PC-3 (cell line): ENCODE measurements around the gene TXLNA. TPM values are rescaled to one million over a fixed set of nuclear protein-coding genes. Genes with fewer than 3 reads are reported as not detected.

Experiments used
- ATAC-seq: fragments of 200-7000 bp; cut with Tn5 transposase; 2 replicates; pipeline ENCODE4 v1.9.1; 2020; ENCODE audit warnings: mild to moderate bottlenecking, moderate library complexity
- BruUV-seq: library from RNA; stranded (reverse); fragments of 400-500 nt; replicated peaks from 2 replicates; lab custom pipeline; 2021; lab: Mats Ljungman, UMichigan
- CTCF ChIA-PET: fragments of 300-600 bp; sonication (Branson Sonifier 250); formaldehyde crosslinking; loops from one replicate; lab custom pipeline; 2022; ENCODE audit warnings: antibody characterized with exemption; lab: Charles Lee
- POLR2A ChIA-PET: fragments of 300-600 bp; sonication (Branson Sonifier 250); formaldehyde crosslinking; loops from one replicate; lab custom pipeline; 2022; ENCODE audit warnings: antibody characterized with exemption; ENCODE audit not compliant: unreplicated experiment; lab: Charles Lee
- DNase-seq: peaks from one replicate; pipeline ENCODE4 v3.0.0-alpha.2; 2015
- H2AFZ ChIP-seq: fragments of 300-600 bp; sonication (generic); 2 replicates; pipeline ENCODE4 v1.6.0; 2016; ENCODE audit warnings: antibody characterized with exemption, low read length
- H3F3A ChIP-seq: fragments of 300-600 bp; sonication (generic); one replicate; pipeline ENCODE4 v1.6.0; 2017; ENCODE audit warnings: antibody characterized with exemption, low read length, control low read depth, mild to moderate bottlenecking; ENCODE audit not compliant: unreplicated experiment
- H3K27ac ChIP-seq: fragments of 300-600 bp; sonication (generic); 2 replicates; pipeline ENCODE4 v1.5.1; 2016; ENCODE audit warnings: mild to moderate bottlenecking, low read length
- H3K27me3 ChIP-seq: fragments of 300-600 bp; sonication (generic); 2 replicates; pipeline ENCODE4 v1.6.1; 2016; ENCODE audit warnings: low read length, mixed read lengths
- H3K36me3 ChIP-seq: fragments of 300-600 bp; sonication (generic); 2 replicates; pipeline ENCODE4 v1.6.1; 2016; ENCODE audit warnings: low read depth, mixed run types, low read length, mixed read lengths
- H3K4me1 ChIP-seq: fragments of 300-600 bp; sonication (generic); 2 replicates; pipeline ENCODE4 v1.5.1; 2016; ENCODE audit warnings: low read length; ENCODE audit not compliant: insufficient read depth
- H3K4me2 ChIP-seq: fragments of 300-600 bp; sonication (generic); 2 replicates; pipeline ENCODE4 v1.6.0; 2016; ENCODE audit warnings: low read length
- H3K4me3 ChIP-seq: fragments of 300-600 bp; sonication (generic); 2 replicates; pipeline ENCODE4 v1.5.1; 2016; ENCODE audit warnings: mild to moderate bottlenecking, low read length, mixed read lengths
- H3K79me2 ChIP-seq: fragments of 300-600 bp; sonication (generic); 2 replicates; pipeline ENCODE4 v1.6.1; 2017; ENCODE audit warnings: low read length, mixed read lengths
- H3K9ac ChIP-seq: fragments of 300-600 bp; sonication (generic); 2 replicates; pipeline ENCODE4 v1.6.0; 2016; ENCODE audit warnings: mild to moderate bottlenecking, low read length
- H3K9me2 ChIP-seq: fragments of 300-600 bp; sonication (generic); replicated peaks from 2 replicates; pipeline ENCODE4 v1.6.1; 2016; ENCODE audit warnings: mixed run types, low read length, mixed read lengths
- H3K9me3 ChIP-seq: fragments of 300-600 bp; sonication (generic); 2 replicates; pipeline ENCODE4 v1.6.1; 2016; ENCODE audit warnings: low read length, mixed read lengths
- H4K20me1 ChIP-seq: fragments of 300-600 bp; sonication (generic); 2 replicates; pipeline ENCODE4 v1.6.1; 2016; ENCODE audit warnings: low read length, mixed read lengths
- EZH2 ChIP-seq: fragments of 300-600 bp; sonication (generic); IDR thresholded peaks from one replicate; pipeline ENCODE4 v1.6.1; 2017; ENCODE audit warnings: antibody characterized with exemption, mild to moderate bottlenecking, low read length; ENCODE audit not compliant: unreplicated experiment
- EZH2phosphoT487 ChIP-seq: fragments of 300-600 bp; sonication (generic); IDR thresholded peaks from 2 replicates; pipeline ENCODE4 v1.6.1; 2018; ENCODE audit warnings: mild to moderate bottlenecking, antibody characterized with exemption, low read length, borderline replicate concordance
- intact Hi-C: fragments of 100-400 bp; cut with micrococcal nuclease; formaldehyde crosslinking; loops from 2 replicates; pipeline ENCODE4 v1.9.0; 2023
- total RNA-seq: library from RNA; depleted of rRNA; stranded (reverse); fragments of >200 nt; gene quantifications from 2 replicates; pipeline ENCODE4 v1.2.3, GENCODE V29; 2014
- TF ChIP-seq, protein P1 (sequence below): fragments of 300-600 bp; sonication (generic); conservative IDR thresholded peaks from 2 replicates; pipeline ENCODE4 v1.5.1; 2017; ENCODE audit warnings: antibody characterized with exemption, low read depth, mild to moderate bottlenecking, low read length

The TXLNA gene
- total RNA-seq, 1 experiment from 2014 or later = 64.2 TPM

DNA sequence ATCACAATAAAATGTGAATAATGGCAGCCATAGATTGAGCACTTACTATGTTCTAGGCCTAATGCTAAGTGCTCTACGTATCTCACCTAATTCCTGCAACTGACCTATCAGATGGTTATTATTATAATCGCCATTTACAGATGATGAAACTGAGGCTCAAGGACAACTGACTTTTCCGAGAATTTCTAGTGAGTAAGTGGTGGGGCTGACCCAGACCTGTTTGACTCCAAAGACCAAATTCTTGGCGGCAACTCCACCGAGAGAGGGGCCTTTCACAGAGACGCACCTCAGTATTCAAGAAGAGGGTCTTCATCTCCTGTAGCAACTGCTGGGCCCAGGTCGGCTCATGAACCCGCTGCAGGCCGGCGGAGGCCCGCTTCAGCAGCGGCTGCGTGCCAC, 42.1 kb downstream of the TXLNA start:
- no peak for ATAC-seq
- ChIA-PET POLR2A (interaction anchor here (0.6 kb wide), 1 partner anchor 68 kb away, joined by 4 read pairs; no protein-coding TSS in a partner anchor), CTCF (interaction anchor here (0.5 kb wide), 1 partner anchor 149 kb away, joined by 7 read pairs; the partner anchor contains the start of gene TMEM39B)
- H3K27me3 ChIP-seq = no peaks in the 10 kb centered on the region
- H4K20me1 ChIP-seq = no peaks in the 10 kb centered on the region
- peaks cover 24% of the 10 kb centered on the region for H3K36me3 ChIP-seq
- H3K27ac ChIP-seq = peak overlapping the region; percentile 70
- peaks cover 2% of the 10 kb centered on the region for H3F3A ChIP-seq
- H3K9ac ChIP-seq = peak overlapping the region; percentile 98
- no peak for DNase-seq
- TF ChIP-seq EZH2 (no peak), EZH2phosphoT487 (no peak)
- TF ChIP-seq, protein P1, sequence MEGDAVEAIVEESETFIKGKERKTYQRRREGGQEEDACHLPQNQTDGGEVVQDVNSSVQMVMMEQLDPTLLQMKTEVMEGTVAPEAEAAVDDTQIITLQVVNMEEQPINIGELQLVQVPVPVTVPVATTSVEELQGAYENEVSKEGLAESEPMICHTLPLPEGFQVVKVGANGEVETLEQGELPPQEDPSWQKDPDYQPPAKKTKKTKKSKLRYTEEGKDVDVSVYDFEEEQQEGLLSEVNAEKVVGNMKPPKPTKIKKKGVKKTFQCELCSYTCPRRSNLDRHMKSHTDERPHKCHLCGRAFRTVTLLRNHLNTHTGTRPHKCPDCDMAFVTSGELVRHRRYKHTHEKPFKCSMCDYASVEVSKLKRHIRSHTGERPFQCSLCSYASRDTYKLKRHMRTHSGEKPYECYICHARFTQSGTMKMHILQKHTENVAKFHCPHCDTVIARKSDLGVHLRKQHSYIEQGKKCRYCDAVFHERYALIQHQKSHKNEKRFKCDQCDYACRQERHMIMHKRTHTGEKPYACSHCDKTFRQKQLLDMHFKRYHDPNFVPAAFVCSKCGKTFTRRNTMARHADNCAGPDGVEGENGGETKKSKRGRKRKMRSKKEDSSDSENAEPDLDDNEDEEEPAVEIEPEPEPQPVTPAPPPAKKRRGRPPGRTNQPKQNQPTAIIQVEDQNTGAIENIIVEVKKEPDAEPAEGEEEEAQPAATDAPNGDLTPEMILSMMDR = no peak
- no peaks in the 10 kb centered on the region for H3K9me3 ChIP-seq
- H3K4me3 ChIP-seq = peak overlapping the region; percentile 86
- peak overlapping the region; percentile 60; the same call in 1 of the 2 replicates for H2AFZ ChIP-seq
- H3K79me2 ChIP-seq = peaks cover 55% of the 10 kb centered on the region
- no peaks in the 10 kb centered on the region for H3K9me2 ChIP-seq
- peak overlapping the region; percentile 93 for H3K4me2 ChIP-seq
- intact Hi-C loops = no loop called here
- H3K4me1 ChIP-seq = peaks cover 30% of the 10 kb centered on the region
- BruUV-seq = TSS peak; percentile 49

DNA sequence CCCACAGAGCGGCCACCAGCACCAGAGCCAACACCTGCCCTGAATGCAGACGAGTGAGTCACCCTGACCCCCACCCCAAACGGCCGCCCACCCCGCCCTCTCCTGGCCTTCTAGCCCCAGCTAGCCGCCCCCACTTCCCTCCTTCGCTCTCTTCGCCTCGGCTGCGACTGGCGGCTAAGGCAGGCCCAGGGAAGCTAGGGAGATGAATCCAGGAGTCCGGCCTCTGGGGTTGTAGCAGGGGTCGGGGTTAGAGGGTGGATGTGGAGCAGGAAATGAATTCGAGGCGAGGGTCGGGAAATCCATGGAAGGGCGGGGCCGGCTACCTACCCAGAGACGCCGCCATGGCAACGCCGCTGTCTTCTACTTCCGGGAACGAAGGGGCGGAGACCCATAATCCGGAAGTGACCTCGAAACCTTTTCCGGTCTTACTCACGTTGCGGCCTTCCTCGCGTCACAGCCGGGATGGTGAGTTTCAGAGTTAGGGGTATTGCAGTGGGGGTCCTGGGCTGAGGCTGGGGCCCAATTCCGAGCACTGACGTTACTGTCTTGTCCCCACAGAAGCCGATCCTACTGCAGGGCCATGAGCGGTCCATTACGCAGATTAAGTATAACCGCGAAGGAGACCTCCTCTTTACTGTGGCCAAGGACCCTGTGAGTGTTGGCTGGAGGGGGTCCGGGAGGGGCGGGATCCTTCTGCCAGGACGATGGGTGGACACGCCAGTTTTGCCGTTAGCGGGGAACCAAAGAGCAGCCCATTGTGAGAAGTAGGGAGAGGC, 42.7 kb downstream of the TXLNA start, which contains the start of the genes EIF3I and TMEM234:
EIF3I (plus strand) TSS at position 428 of the 776 bp plus-strand sequence; CDS start at position 463, 35 bp downstream.
TMEM234 (minus strand) TSS at position 374 of the 776 bp plus-strand sequence; CDS start at position 343, 31 bp downstream.
- TF ChIP-seq EZH2 (no peak), EZH2phosphoT487 (no peak)
- TF ChIP-seq, protein P1 = no peak
- Histone ChIP-seq H4K20me1 (no peaks in the 10 kb centered on the region), H3K9ac (peak within 1 kb of the TSS; percentile 98), H3K27me3 (no peaks in the 10 kb centered on the region), H2AFZ (peak within 1 kb of the TSS; percentile 60), H3F3A (no peaks in the 10 kb centered on the region), H3K27ac (peak within 1 kb of the TSS; percentile 70), H3K4me1 (peaks cover 24% of the 10 kb centered on the region), H3K79me2 (peaks cover 55% of the 10 kb centered on the region), H3K9me3 (no peaks in the 10 kb centered on the region), H3K9me2 (no peaks in the 10 kb centered on the region), H3K4me3 (peak within 1 kb of the TSS; percentile 86), H3K36me3 (peaks cover 19% of the 10 kb centered on the region), H3K4me2 (peak within 1 kb of the TSS; percentile 93)
- DNase-seq = peak; percentile 95
- peak; percentile 93 for ATAC-seq
- BruUV-seq = TSS peak; percentile 75
- POLR2A ChIA-PET = interaction anchor here (0.6 kb wide), 1 partner anchor 68 kb away, joined by 4 read pairs; no protein-coding TSS in a partner anchor
- CTCF ChIA-PET = interaction anchor here (0.5 kb wide), 1 partner anchor 149 kb away, joined by 7 read pairs; the partner anchor contains the start of gene TMEM39B
- intact Hi-C loops = no loop called here
